ENCODE data around the gene TAPBP.

DNA sequence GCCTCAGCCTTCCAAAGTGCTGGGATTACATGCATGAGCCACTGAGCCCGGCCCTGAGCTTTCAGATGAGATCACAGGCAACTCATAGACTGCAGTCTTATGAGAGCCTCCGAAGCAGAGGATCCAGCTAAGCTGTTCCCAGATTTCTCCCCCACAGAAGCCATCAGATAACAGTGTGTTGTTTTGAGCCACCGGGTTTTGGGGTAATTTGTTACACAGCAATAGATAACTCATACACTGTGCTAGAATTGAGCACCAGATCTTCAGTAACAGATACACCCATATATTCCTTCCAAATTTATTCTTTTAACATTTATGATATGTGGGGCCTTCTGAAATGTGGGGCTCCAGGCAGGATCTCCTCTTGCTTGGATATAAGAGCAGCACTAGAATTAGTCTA lies 22.6 kb upstream of the TAPBP start:
- TF ChIP-seq, protein P1, sequence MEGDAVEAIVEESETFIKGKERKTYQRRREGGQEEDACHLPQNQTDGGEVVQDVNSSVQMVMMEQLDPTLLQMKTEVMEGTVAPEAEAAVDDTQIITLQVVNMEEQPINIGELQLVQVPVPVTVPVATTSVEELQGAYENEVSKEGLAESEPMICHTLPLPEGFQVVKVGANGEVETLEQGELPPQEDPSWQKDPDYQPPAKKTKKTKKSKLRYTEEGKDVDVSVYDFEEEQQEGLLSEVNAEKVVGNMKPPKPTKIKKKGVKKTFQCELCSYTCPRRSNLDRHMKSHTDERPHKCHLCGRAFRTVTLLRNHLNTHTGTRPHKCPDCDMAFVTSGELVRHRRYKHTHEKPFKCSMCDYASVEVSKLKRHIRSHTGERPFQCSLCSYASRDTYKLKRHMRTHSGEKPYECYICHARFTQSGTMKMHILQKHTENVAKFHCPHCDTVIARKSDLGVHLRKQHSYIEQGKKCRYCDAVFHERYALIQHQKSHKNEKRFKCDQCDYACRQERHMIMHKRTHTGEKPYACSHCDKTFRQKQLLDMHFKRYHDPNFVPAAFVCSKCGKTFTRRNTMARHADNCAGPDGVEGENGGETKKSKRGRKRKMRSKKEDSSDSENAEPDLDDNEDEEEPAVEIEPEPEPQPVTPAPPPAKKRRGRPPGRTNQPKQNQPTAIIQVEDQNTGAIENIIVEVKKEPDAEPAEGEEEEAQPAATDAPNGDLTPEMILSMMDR (IDR thresholded peaks at IDR 0.05): no peak
- TF ChIP-seq POLR2A (IDR thresholded peaks at IDR 0.05): no peak
